ENCODE results near the gene TMEM253.

The TMEM253 gene

DNA sequence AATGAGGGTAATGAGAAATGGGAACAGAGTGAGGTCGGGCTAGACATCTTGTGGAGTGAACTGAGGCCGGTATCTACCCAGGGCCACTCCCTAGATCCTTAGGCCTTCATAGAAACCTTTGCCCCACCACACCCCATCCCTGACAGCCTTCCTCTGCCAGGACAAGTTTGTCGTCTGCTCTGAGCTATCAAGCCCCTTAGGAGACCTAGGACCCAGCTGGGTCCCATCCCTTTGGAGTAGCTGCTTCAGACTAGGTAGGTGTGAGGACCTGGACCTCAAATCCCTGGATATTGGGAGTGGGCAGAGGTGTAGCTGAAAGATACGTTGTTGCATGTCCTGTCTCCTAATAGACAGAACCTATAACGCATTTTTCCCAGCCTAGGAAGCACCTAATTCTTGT is at the start of gene TMEM253:
TSS of gene TMEM253 (plus strand) at position 136 of the 400 bp plus-strand sequence. CDS start 278 bp downstream, outside the sequence.
- FAIRE-seq (no peak), DNase-seq (ENCODE audit: insufficient read length, low spot score) (no peak)

DNA sequence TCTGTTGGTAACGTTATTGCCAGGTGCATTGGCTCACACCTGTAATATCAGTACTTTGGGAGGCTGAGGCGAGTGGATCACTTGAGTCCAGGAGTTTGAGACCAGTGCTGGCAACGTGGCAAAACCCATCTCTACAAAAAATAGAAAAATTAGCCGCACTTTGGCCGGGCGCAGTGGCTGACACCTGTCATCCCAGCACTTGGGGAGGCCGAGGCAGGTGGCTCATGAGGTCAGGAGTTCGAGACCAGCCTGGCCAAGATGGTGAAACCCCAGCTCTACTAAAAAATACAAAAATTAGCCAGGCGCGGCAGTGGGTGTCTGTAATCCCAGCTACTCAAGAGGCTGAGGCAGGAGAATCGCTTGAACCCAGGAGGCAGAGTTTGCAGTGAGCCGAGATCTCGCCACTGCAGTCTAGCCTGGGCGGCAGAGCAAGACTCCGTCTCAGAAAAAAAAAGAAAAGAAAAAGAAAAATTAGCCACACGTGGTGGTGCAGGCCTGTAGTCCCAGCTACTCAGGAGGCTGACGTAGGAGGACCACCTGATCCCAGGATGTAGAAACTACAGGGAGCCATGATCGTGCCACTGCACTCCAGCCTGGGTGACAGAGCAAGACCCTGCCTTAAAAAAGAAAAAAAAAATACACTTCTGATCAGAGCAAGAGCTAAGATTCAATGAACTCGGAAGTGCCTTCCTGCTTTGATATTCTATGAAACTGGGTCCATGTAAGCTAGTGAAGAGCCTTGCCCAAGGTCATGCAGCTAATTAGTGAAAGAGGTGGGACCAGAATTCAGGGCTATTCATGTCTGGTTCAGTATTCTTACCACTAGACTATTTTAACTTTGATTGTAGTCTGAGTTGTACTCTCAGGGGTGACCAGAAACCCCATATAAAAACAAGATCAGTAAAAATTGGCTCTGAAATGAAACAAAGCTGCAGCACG is 47.4 kb upstream of the TMEM253 start:
- no peak for FAIRE-seq

DNA sequence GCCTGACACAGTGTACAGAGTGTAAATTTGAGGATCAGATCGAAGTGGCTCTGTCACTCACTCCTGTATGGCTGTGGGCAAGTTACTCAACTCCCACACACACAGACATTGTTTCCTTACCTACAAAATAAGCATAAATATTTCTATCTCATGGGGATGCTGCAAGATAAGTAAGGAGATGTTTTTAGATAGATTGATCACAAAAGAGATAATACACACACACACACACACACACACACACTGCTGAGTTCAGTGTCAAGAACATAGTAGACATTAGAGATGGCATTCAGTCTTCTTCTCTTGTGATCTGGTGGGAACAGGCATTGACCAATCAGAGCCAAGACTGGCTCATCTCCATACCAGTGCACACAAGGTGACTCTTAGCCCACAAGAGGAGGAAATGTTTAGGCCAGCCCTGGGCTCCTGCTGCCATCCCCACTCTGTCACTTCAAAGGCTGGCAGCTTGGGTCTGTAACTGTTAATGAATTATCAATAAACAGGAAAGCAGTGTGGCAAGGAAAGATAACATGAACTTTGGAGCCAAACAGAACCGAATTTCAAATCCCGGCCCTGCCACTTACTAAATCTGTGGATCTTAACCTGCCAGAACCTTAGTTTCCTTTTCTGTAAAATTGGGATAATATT is 46.6 kb upstream of the TMEM253 start:
- FAIRE-seq (no peak), DNase-seq (ENCODE audit: insufficient read length, low spot score) (no peak)

More for the DNA sequence above, 47.4 kb upstream of the TMEM253 start:
- DNase-seq (ENCODE audit: insufficient read length, low spot score) = no peak

DNA sequence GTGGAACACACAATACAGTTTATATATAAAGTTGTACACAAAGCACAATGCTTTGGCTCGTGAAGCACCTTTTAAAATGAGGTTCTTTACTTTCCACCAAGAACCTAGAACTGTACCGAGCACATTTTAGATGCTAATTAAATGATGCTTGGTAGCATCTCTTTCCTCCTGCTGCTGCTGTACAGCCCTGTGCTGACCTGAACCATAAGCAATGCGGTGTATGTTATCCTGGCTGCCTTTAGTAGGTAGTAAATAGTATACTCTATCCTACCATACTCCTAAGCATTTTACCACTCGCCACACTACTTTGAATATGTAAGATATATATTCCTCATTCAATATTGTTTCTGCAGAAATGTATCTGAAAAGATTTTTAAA is 46.1 kb upstream of the TMEM253 start:
- DNase-seq (ENCODE audit: insufficient read length, low spot score) (no peak), FAIRE-seq (no peak)

DNA sequence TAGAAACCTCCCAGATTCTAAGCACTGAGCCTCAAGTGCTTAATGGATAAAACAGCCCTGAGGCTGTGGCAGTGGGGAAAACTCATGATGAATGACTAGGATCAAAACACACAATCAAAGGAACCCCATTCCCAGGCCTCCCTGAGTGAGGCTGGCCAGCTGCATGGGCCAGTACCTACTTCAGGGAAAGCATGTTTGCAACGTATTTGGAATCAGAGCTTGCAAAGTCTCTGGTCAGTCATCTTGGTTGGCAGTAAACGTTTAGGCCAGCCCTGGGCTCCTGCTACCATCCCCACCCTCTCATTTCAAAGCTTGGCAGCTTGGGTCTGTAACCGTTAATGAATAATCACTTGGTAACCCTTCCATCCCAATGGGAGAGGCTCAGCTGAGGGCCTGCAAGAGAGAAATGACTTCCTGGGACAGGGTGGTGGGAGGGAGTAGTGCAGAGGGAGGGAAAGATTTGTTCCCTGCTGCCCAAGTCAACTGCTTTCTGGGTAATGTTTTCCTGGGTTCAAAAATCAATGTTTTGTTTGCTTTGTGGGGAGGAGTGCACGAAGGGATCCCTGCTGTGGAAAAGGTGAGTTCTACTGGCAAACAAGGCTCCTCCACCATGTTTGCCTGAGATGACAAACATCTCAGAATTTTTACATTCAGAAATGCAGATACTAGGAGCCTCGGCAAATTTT is 45.3 kb upstream of the TMEM253 start:
- FAIRE-seq (no peak), DNase-seq (ENCODE audit: insufficient read length, low spot score) (no peak)

DNA sequence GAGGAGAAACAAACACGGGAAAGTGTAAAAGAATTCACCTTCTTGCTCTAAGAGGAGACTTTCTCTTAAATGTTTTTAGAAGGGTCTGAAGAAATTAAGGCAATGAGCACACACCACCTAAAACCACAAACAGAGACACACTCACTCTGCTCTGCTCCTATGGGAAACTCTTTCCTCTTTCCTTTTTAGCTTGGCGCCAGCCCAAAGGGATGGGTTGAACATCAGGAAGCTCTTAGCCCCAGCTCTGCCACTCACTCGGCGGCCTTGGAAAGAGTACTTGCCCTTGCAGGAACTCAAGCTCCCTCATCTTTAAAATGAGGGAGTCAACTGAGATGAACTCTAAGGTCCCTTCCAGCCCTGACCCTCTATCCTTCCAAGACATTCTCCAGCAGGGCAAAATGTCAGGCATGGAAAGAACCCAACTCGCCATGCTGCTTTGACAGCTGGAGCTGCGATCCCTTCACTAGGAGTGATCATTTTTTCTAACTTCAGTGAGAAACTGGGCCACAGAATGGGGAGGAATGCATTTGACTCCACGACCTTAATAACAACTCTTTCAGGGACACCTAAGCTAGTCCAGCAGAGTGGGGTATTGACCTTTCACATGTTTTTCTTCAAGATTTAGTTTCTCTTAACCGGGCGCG is 44.2 kb upstream of the TMEM253 start:
- no peak for DNase-seq (ENCODE audit: insufficient read length, low spot score)
- FAIRE-seq = no peak

DNA sequence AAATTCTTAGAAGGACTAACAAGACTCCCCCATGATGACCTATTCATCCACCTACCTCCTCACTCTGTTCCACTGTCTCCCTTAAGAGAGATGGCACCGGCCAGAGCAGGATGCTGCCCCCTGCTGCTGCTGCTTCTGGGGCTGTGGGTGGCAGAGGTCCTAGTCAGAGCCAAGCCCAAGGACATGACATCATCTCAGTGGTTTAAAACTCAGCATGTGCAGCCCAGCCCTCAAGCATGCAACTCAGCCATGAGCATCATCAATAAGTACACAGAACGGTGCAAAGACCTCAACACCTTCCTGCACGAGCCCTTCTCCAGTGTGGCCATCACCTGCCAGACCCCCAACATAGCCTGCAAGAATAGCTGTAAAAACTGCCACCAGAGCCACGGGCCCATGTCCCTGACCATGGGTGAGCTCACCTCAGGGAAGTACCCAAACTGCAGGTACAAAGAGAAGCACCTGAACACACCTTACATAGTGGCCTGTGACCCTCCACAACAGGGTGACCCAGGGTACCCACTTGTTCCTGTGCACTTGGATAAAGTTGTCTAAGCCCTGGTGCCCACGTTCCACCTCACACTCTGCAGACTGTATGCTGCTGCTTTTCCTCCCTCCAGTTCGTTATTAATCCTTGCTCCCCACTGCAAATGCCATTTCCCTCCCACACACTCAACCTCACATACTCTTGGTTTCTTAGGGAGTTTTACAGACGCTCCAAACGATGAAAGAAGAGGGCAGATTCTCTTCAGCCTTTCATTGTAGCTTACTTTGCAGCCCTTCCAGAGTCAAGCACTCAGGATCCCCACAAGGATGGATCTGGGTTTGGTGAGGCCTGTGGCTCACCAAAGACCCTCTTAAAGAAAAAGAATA is 42.8 kb upstream of the TMEM253 start, which contains the start of gene RNASE8:
TSS of gene RNASE8 (plus strand) at position 20 of the 873 bp plus-strand sequence. CDS start at position 91, 71 bp downstream.
- FAIRE-seq = no peak

DNA sequence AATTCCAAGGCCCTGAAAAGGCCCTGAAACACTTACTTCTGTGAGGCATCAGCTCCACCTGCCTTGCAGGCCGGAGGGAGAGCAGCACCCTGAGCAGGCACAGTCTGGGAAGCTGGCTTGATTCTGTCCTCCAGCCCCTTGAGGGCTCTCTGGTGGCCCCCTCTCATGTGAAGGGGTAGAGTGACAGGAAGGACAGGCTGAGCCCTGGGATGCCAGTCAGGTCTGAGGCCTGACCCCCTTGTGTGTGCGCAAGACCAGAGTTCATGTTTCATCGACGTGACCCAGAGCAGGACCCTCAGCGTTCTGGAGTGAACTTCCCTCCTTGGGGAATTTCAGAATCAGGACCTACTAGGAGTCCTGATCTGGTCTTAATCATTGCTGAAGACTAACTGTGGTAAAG is 42.0 kb upstream of the TMEM253 start:
- no peak for DNase-seq (ENCODE audit: insufficient read length, low spot score)
- no peak for FAIRE-seq

More for the DNA sequence above, 42.8 kb upstream of the TMEM253 start, which contains the start of gene RNASE8:
- no peak for DNase-seq (ENCODE audit: insufficient read length, low spot score)

DNA sequence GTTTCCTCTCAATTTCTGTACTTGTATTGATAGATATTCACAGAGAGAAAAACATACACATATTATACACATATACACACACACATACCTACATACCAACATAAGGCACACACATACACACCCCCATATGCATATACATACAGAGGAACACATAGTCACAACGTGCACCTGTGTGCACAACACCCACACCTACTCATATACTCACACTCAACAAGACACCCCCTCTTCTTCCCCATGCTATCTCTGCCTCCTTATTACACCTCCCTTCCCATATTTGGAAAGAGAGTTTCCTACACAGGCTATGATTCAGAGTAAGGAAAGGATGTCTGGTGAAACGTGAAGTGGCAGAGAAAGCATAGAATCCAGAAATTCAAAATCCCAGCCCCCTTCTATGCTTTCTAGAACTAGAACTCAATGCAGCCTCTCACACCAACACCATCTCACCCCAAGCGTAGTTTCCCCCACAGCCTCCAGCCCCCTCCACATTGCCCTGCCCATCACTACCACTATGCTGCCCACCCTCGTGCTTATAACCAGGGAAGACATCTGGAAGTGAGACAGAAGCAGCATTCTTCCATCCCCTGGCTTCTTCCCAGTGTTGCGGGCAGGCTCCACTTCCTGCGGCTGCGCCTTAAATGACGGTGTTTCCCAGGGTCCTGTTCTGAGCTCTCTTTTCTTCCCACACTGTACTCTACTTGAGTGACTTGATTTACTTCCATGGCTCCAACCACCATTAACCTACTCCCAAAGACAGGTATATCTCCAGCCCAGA is 40.8 kb upstream of the TMEM253 start:
- FAIRE-seq (no peak), DNase-seq (ENCODE audit: insufficient read length, low spot score) (no peak)

DNA sequence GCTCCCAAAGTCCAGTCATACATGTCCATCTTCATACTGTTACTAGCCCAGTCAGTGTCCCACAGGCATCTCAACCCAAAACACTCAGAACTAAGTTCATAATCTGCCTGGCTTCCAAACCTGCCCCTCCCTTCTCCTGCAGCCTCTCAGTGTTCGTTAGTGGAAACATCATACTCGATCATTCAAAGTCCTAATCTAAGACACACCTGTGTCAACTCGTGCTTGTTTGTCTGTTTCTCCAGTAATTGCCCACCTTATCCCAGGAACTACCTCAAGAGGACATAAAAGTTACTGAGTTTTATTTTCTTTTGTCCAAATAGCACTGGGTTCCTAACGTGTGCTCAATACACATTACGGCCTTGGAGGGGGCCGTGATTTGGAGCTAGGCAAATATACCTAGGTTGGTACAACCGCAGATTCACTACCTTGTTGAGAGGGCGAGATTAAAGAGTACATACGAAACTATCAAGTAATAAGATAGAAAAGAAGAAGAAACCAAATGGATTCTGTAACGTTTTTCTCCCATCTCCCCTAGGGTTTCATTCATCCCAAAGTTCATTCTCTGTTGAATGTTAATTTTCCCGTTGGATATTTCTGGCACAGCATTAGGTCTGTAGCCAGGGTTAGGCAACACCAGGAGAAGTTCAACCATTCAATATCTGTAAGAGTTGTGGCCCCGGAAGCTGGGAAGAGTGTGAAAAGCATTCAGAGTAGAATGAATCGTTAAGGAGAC is 40.1 kb upstream of the TMEM253 start:
- FAIRE-seq (no peak), DNase-seq (ENCODE audit: insufficient read length, low spot score) (no peak)

DNA sequence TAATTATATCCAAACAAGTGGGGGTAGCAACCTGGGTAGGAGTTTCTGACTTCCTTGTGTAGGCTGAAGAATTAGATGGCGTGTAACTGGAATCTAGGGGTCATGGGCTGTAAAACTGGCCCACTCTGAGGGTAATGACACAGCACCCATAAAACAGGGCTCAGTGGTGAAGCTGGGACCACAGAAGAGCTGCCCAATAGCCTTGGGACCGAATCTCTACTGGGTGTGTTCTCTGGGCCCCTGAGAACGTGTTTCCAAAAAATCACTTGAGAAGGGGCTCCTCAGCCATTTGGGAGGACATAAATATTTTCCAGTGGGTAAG is 39.6 kb upstream of the TMEM253 start:
- DNase-seq (ENCODE audit: insufficient read length, low spot score) (no peak), FAIRE-seq (no peak)

DNA sequence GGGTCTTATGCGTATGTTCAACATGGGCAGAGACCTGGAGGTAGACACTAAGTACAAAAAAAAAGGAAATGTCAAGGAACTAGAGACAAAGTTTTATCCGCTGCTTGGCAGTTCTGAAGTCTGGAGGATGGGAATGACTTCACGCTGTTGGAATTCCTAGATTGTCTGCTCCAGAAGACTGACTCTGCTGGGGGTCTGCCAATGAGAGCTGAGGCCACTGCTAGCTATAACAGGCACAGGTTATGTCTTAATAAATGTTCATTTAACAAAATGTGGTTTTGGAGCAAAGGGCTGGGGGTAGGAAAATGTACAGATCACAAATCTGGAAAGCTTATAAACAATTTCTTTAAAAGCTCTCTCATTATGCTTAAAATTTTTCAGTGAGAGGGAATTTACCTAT is 37.4 kb upstream of the TMEM253 start:
- FAIRE-seq (no peak), DNase-seq (ENCODE audit: insufficient read length, low spot score) (peak; percentile 52)

DNA sequence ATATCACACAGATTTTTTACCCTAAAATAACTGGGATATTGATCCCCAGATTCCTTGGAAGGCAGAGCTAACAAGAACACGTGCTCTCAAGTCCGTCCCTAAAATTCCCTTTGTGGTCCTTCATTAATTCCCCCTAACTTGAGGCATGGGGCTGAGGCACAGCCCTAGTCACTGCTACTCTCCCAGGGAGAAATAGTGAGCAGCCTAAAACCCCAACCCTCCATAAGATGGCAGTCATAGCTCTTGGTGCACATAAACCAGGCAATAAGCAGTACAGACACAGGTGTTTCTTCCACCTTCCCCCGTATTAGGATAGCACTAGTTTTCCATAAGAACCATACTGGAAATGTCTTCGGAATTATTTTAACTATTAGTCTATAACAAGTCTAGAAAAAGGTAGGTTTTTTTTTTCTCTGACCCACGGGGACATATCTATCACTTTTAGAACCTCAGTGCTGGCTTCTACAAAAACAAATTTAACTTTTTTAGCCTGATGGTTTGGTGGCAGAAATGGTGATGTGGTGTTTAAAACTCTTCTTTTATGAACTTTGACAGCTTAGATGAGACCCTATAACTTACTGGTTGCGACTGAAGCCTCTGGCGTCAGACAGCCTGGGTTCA is 33.9 kb upstream of the TMEM253 start:
- FAIRE-seq (no peak), DNase-seq (ENCODE audit: insufficient read length, low spot score) (no peak)

DNA sequence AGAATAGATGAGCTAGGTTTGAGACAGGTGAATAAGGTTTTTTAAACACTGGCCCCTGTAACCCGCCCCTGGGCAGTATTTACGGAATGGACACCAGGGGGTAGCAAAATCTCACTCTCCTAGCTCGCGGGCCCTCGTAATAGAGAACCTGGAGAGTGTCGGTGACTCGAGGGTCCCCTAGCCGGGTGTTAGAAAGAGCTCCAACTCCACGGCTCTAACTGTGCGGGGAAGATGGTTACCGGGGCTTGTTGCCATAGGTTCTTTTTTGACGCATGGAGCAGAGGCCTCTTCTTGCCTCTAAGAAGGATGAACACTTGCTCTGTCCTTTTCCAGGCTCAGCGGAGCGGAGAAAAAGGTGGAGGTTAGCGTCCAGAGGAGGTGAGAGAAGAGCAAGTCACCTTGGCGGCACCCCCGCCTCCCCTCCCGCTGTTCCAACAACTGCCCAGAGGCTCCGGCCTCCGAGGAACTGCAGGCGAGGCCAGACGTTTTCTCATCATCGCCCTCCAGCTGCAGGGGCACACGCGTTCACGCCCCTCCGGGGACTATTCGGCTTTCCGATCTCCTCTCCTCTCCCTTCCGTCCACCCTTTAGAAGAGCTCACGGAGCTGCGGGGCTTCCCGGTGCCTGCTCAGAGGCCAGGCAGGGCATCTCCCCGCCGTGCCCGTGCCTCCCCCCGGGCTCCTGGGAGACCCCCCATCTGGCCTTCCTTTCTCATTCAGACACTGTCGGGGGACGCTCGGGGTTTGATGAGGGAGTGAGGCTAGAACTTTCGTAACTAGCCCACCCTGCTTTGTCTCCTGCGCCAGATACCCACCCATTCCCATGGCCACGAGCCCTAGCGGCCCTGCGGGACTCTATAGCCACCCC is 32.1 kb upstream of the TMEM253 start:
- FAIRE-seq = no peak
- peak; percentile 36 for DNase-seq (ENCODE audit: insufficient read length, low spot score)

DNA sequence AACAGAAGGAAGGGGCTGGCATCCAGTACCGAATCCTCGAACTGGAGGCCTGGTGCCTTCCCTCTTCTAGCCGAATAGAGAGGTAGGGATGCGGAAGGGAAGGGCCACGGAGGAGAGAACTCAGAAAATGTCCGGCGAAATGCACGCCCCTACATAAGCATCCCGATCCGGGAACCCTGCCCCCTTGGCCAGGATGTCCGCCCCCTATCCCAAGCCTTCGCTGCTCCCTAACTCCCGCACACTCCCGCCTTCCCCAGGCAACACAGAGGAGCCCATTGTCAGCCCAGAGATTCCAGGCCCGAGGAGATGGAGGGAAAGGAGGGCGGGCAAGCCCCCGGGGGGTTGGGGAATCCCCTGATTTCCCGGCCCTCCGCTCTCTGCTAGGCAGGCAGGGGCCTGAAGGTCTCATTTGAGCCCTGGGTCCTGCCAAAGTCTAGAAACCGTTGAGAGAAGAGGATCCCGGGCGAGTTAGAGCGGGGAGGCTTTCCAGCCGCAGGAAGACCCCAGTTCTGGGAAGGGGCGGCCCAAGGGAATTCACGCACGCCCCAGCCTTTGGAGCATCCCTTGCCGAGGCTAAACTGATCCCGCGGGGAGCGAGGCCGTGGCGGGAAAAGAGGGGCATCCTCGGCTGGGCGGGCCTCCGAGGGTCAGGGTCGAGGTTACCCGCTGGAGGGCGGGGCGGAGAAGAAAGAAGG is 31.3 kb upstream of the TMEM253 start:
- DNase-seq (ENCODE audit: insufficient read length, low spot score) = no peak
- no peak for FAIRE-seq

DNA sequence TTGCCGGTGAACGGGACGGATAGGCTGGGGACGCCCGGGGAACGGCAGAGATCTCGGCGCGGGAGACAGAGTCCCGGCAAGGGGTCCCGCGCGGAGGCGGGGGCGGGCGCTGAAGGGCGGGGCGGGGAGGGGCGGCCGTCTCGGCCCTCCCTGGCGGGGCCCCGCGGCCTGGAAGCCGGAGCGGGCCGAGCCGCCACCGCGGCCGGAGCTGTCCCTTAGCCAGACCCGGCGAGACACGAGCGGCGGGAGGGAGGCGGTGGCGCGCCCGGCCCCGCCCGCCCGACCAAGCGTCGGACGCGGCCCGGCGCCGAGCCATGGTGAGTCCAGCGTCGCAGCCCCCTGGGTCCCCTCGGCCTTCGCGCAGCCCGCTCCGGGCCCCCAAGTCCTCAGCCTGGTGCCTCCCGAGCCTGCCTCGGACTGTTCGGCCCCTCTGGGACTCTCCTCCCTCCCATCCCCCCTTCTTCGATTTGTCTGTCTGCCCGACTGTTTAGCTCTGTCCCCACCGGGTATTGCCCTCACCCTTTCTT is 30.7 kb upstream of the TMEM253 start, which contains the start of gene ARHGEF40:
TSS of gene ARHGEF40 (plus strand) at position 222 of the 527 bp plus-strand sequence. CDS start at position 315, 93 bp downstream.
- DNase-seq (ENCODE audit: insufficient read length, low spot score) (peak; percentile 21), FAIRE-seq (no peak)

All from HTR-8/SVneo (cell line).